Glutamatergic neuron (in vitro differentiated cells): ENCODE data around the gene CNDP2. TPM values are rescaled to one million over a fixed set of nuclear protein-coding genes. Genes with fewer than 3 reads are reported as not detected.
"Not testable (repeated sequence)": the region's sequence is repeated elsewhere in the genome, so short reads cannot be mapped to it uniquely, and the experiment has no call there.

Experiments
- DNase-seq: peaks from one replicate; pipeline ENCODE4 v3.0.0; 2022
- H3K27ac Mint-ChIP-seq: one replicate; pipeline ENCODE4 v1.8.0; 2020; ENCODE audit warnings: mild to moderate bottlenecking, mixed read lengths, inconsistent platforms; ENCODE audit not compliant: unreplicated experiment
- H3K27me3 Mint-ChIP-seq: one replicate; pipeline ENCODE4 v1.8.0; 2020; ENCODE audit warnings: mild to moderate bottlenecking, moderate library complexity, mixed read lengths, inconsistent platforms; ENCODE audit not compliant: unreplicated experiment
- H3K36me3 Mint-ChIP-seq: one replicate; pipeline ENCODE4 v1.8.0; 2020; ENCODE audit warnings: mild to moderate bottlenecking, mixed read lengths, inconsistent platforms; ENCODE audit not compliant: unreplicated experiment
- H3K4me1 Mint-ChIP-seq: one replicate; pipeline ENCODE4 v1.8.0; 2020; ENCODE audit warnings: mild to moderate bottlenecking, low read depth, mixed read lengths, inconsistent platforms; ENCODE audit not compliant: unreplicated experiment
- H3K4me3 Mint-ChIP-seq: one replicate; pipeline ENCODE4 v1.8.0; 2020; ENCODE audit warnings: mild to moderate bottlenecking, mixed read lengths, inconsistent platforms; ENCODE audit not compliant: unreplicated experiment
- H3K9me3 Mint-ChIP-seq: one replicate; pipeline ENCODE4 v1.8.0; 2020; ENCODE audit warnings: mild to moderate bottlenecking, moderate library complexity, mixed read lengths, inconsistent platforms; ENCODE audit not compliant: unreplicated experiment
- total RNA-seq: library from RNA; stranded (reverse); fragmentation: NEBNext Ultra II Directional; extraction: Animal tissue kit (Norgen Biotek cat#: 25700); gene quantifications from one replicate; pipeline ENCODE4 v1.2.1, GENCODE V29; 2021; ENCODE audit not compliant: unreplicated experiment
- TF ChIP-seq, protein P1 (sequence below): fragments of 200-600 bp; sonication (generic); IDR thresholded peaks from one replicate; pipeline ENCODE4 v1.5.0; 2021; ENCODE audit not compliant: partially characterized antibody, unreplicated experiment

CNDP2 gene
- total RNA-seq, 1 donor from 2014 or later, result 123 TPM

DNA sequence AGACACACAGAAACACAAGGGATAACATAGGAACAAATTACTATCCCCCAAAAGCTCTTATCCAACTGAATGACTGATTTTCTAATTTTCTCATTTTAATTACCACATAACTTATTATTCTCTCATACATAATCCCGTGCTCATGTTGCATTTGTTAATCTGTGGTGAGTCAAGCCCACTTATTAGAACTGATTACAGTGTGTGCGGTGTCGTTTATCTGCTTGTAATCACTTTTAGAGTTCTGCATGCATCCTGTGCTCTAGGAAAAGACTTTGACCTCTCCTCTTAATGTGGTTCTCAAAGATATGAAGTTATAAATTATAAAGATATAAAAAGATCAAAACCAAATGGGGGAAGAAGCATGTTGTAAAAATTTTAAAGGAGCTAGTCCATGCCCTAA lies 67.8 kb downstream of the CNDP2 start:
- DNase-seq, result no peak
- no peaks in the 10 kb centered on the region for H3K27me3 Mint-ChIP-seq
- H3K4me3 Mint-ChIP-seq, result no peak overlapping the region
- peaks cover 9% of the 10 kb centered on the region for H3K9me3 Mint-ChIP-seq
- H3K4me1 Mint-ChIP-seq, result peaks cover 2% of the 10 kb centered on the region
- peaks cover 12% of the 10 kb centered on the region for H3K36me3 Mint-ChIP-seq
- TF ChIP-seq, protein P1, sequence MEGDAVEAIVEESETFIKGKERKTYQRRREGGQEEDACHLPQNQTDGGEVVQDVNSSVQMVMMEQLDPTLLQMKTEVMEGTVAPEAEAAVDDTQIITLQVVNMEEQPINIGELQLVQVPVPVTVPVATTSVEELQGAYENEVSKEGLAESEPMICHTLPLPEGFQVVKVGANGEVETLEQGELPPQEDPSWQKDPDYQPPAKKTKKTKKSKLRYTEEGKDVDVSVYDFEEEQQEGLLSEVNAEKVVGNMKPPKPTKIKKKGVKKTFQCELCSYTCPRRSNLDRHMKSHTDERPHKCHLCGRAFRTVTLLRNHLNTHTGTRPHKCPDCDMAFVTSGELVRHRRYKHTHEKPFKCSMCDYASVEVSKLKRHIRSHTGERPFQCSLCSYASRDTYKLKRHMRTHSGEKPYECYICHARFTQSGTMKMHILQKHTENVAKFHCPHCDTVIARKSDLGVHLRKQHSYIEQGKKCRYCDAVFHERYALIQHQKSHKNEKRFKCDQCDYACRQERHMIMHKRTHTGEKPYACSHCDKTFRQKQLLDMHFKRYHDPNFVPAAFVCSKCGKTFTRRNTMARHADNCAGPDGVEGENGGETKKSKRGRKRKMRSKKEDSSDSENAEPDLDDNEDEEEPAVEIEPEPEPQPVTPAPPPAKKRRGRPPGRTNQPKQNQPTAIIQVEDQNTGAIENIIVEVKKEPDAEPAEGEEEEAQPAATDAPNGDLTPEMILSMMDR, result no peak
- H3K27ac Mint-ChIP-seq, result no peak overlapping the region

DNA sequence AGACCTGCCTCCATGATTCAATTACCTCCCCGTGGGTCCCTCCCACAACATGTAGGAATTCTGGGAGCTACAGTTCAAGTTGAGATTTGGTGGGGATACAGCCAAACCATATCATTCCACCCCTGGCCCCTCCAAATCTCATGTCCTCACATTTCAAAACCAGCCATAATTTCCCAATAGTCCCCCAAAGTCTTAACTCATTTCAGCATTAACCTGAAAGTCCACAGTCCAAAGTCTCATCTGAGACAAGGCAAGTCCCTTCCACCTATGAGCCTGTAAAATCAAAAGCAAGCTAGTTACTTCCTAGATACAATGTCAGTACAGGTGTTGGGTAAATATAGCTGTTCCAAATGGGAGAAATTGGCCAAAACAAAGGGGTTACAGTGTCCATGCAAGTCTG lies 69.0 kb downstream of the CNDP2 start:
- H3K4me1 Mint-ChIP-seq, H3K27me3 Mint-ChIP-seq, H3K27ac Mint-ChIP-seq: not testable (repeated sequence)

DNA sequence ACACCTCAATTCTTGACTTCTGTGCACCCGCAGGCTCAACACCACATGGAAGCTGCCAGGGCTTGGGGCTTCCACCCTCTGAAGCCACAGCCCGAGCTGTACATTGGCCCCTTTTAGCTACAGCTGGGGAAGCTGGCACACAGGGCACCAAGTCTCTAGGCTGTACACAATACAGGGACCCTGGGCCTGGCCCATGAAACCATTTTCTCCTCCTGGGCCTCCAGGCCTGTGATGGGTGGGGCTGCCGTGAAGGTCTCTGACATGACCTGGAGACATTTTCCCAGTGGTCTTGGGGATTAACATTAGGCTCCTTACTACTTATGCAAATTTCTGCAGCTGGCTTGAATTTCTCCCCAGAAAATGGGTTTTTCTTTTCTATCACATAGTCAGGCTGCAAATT lies 69.8 kb downstream of the CNDP2 start:
- peaks cover 12% of the 10 kb centered on the region for H3K36me3 Mint-ChIP-seq
- not testable (repeated sequence) for DNase-seq, H3K4me3 Mint-ChIP-seq, H3K9me3 Mint-ChIP-seq, H3K27ac Mint-ChIP-seq, H3K27me3 Mint-ChIP-seq, H3K4me1 Mint-ChIP-seq

More for the DNA sequence above, 69.0 kb downstream of the CNDP2 start:
- DNase-seq, H3K9me3 Mint-ChIP-seq, H3K4me3 Mint-ChIP-seq: not testable (repeated sequence)
- H3K36me3 Mint-ChIP-seq, result peaks cover 12% of the 10 kb centered on the region

DNA sequence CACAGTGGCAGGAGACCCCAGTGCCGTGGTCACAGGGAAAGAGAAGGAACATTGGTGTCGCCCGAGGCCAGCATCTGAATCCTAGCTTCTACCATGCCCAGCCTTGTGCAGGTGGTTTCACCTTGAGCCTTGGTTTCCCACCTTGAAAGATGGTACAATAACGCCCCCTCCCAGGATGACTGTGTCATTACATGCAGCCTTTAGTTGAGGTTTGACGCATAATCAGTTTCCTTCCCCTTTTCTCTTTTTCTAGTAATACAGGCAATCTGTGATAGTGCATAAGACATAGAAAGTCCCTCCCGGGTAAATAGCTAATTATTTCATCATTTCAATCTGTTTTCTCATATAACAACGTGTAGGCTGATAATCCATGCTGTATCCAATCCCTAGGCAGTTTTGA lies 71.7 kb downstream of the CNDP2 start:
- peaks cover 12% of the 10 kb centered on the region for H3K36me3 Mint-ChIP-seq
- H3K4me1 Mint-ChIP-seq, result peaks cover 2% of the 10 kb centered on the region
- no peak for DNase-seq
- no peak overlapping the region for H3K4me3 Mint-ChIP-seq
- TF ChIP-seq, protein P1, result no peak
- peaks cover 9% of the 10 kb centered on the region for H3K9me3 Mint-ChIP-seq
- no peak overlapping the region for H3K27ac Mint-ChIP-seq
- peaks cover 2% of the 10 kb centered on the region for H3K27me3 Mint-ChIP-seq

DNA sequence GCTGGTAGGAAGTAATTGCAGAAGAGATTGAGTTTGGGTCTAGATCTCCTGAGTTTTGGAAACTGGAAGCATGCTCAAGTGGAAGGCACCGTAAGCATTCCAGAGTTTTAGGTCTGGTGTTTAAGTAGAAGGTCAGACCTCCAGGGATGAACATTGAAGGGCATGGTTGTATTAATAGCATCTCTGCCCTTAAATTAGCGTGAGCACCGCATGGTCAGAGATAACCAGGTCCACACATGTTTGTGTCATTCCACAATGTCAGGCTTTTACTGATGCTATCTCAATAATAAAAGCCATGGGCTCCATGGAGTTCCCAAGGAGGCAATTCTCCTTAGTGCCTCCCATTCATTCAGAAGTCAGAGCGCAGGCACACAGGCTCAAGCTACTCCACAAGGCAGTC lies 73.2 kb downstream of the CNDP2 start:
- H3K4me3 Mint-ChIP-seq, result no peak overlapping the region
- DNase-seq, result no peak
- peaks cover 2% of the 10 kb centered on the region for H3K27me3 Mint-ChIP-seq
- TF ChIP-seq, protein P1, result no peak
- H3K36me3 Mint-ChIP-seq, result peaks cover 12% of the 10 kb centered on the region
- H3K9me3 Mint-ChIP-seq, result peaks cover 8% of the 10 kb centered on the region
- peaks cover 2% of the 10 kb centered on the region for H3K4me1 Mint-ChIP-seq
- H3K27ac Mint-ChIP-seq, result no peak overlapping the region

DNA sequence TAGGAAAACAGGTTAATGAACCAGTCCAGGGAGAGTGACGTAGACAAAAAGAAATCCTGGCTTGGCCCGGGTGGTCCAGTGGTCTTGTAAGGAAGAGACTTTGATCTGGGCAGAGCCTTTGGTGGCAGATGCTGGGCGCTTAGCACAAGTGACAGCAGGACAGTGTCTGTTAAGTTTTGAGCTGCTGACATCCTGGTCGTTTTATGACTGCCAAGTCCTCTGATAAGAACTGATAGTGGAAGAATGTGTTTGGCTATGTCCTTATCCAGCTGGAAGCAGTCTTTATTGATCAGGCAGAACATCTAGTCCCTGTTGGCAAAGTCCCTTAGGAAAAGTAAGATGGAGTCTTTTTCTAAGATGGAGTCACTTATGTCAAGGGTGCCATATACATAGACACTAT lies 74.1 kb downstream of the CNDP2 start:
- Mint-ChIP-seq H3K9me3 (peaks cover 8% of the 10 kb centered on the region), H3K27me3 (peaks cover 2% of the 10 kb centered on the region), H3K4me3 (no peak overlapping the region), H3K27ac (no peak overlapping the region), H3K36me3 (peaks cover 12% of the 10 kb centered on the region), H3K4me1 (peaks cover 2% of the 10 kb centered on the region)
- TF ChIP-seq, protein P1, result no peak
- DNase-seq, result no peak
